GM19372 (cell line): Measurements from ENCODE around the gene MRPS25.

Experiments
- ATAC-seq: cut with Tn5 transposase; IDR thresholded peaks from one replicate; pipeline ENCODE4 v1.9.1; 2021; ENCODE audit warnings: mild to moderate bottlenecking, low read depth, moderate library complexity; ENCODE audit not compliant: unreplicated experiment

MRPS25 gene

DNA sequence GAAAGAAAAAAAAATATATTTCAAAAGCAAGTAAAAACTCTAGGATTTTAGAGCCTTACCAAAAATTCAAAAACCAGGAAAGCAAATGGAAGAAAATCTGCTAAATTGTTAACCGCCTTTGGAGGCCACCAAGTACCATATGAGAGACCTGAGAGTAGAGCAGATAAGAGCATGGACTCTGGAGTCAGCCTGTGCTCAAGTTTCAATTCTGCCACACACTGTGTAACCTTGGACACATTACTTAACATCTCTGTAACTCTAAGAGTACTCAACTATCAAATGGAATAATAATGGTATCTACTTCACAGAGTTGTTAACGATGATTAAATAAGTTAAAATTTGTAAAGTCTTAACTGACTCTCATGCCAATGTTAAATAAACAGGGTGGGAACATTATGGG lies 21.1 kb upstream of the MRPS25 start:
- ATAC-seq, result no peak

DNA sequence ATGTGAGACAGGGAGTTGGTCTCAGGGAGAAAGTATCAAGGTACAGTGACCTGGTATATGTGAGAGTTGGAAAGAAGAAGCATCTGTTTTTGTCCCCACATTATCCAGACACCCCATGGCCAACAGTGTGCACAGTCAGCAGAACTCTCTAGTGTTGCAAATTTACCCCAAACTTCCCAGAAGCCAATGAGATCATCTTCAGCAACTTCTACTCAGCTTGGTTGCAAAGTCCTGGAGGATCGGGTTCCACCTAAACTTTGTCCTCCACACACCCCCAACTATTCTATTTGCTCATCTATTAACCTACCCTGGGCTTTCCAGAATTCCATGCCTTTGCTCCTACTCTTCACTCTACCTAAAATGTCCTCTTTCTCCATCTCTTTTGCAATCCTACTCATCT lies 18.1 kb upstream of the MRPS25 start:
- ATAC-seq, result no peak

DNA sequence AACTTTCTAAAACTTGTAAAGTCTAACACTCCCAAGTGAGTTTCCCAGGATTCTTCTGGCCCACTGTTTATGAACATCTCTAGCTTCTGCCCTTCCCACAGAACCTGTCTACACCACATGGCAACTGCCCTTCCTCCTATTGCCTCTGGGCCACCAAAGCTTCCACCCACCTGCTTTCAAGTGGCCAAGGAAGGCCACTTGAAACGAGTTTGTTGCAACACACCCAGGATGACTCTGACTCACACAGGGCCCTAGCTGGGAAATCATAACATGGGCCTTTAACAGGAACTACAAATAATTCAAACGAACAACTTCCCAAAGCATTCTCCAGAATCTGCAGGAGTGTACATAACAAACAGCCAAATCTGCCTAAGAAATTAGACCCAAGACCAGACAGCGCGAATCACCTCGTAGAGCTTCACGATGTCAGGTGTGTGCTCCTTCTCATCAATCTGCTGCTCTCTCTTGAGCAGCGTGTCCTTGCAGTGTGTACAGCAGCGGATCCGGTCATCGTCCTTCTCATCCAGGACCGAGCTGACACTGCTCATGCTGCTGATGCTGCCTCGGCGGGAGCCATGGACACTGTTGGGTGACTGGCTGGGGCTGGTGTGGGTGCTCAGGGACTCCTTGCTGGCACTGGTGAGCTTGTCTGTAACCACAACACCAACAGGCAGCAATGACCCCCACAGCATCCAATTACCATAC lies 17.0 kb upstream of the MRPS25 start:
- no peak for ATAC-seq

DNA sequence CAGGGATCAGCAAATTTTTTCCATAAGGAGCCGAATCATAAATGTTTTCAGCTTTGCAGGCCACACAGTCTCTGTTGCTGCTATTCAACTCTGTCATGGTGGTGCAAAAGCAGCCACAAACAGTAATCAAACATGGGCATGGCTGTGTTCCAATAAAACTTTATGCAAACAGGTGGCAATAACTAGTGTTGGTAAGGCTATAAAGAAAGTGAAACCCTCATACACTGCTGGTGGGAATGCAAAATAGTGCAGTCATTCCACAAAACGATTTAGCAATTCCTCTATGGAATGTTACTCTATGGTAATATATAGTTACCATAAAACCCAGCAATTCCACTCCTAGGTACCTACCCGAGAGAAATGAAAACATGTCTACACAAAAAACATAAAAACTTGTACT lies 14.0 kb upstream of the MRPS25 start:
- ATAC-seq, result no peak

DNA sequence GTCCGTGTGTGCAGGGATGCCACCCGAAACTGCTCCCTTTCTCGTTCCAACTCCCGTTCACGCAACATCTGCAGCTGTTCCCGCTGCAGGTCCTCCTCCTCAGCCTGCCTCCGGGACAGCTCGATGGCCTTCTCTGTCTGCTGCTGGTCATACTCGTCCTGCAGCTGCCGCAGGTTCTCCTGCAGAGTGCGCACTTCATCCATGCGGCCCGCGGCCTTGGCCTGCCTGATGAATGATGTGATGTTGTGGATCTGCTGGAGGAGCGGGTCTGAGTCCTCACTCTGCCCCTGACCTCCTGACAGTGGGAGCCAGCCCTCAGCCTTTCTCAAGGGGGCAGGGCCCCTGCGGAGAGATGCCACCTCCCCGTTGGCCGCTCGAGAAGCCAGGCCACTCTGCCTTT lies 9.4 kb upstream of the MRPS25 start:
- ATAC-seq, result no peak

DNA sequence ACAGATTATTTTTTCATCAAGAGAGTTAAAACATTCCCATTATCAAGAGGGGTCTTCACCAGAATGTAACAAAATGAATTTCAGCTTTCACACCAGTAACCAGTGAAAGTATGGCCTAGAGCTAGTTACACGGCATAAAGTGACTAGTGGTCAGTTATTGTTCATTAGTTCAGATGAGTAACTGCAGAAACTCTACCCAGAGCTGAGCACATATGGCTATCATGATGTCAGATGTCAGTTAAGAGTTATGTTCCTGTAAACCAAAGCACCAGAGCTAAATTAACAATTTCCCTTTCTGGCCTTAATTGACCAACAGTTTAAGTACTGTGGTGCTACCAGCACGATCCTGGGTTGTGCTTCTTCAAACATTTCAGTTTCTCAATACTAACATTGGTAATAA lies 6.6 kb upstream of the MRPS25 start:
- ATAC-seq, result no peak

DNA sequence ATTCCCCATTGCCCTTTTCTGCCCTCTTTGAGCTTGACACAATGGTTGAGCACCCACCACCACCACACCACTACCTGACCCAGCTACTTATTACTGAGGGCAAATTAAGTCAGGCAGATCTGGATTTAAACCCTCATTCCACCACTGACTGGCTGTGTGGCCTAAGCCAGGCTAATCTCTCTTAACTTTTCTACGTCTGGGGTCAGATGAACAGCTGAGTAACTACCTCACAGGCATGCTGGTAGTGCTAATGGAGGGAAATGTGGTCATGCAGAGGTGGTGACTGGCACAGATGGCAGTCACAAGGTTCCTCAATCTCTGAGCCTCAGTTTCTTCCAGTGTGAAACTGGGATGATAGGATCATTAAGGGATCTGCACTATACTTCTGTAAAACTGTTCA lies 4.3 kb upstream of the MRPS25 start:
- no peak for ATAC-seq

DNA sequence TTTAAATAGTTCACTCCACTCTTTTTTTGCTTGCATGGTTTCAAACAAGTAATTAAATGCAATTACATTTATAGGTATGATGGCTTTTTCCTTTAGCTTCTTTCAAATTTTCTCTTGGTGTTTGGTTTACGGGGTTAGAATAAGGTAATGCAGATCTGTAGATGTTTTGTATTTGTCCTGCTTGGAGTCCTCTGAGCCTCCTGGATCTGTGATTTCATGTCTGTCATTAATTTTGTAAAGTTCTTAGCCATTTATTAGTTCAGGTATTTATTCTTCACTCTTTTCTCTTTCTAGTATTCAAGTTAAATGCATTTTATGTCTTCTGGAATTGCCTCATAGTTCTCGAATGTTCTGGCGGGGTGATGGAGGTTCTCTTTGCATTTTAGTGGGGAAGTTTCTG lies 1.4 kb upstream of the MRPS25 start:
- no peak for ATAC-seq

DNA sequence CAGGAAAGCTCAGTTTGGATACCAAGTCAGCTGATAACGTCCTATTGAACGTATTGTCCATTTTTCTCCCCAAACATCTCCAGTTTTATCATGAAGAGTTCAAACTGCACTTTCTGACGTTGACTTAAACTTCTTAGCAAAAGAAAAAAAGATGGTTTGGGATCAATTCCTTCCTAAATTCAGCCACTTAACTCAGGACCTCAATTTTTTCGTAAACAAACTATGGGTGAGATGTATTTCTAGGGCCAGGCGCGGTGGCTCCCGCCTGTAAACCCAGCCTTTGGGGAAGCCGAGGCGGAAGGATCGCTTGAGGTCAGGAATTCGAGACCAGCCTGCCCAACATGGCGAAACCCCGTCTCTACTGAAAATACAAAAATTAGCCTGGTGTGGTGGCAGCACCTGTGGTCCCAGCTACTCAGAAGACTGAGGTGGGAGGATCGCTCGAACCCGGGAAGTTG lies 464 bp upstream of the MRPS25 start:
- no peak for ATAC-seq

DNA sequence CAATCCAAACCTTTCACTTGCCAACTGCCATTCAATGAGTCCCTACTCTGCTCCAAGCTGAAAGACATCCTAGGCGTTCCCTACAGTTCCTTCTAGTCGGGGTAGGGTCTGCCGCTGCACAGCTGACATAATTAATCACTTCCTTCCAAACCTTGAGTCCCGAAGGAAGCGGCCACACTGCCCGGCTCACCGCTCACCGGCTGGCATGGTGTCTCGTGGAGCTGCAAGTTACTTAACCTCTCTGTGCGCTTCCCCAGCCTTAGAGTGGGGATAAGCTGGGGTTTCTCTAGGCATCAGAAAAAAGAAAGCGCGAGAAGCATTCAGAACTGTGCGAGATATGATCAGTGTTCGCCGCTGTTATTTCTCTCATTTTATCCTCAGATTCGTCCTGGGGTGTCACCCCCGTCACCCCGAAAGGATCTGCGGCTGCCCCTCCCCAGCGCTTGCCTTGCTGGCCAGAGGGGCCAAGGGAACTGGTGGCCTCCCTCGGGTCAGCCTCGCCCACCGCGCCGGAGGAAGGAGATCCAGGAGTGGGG lies 748 bp downstream of the MRPS25 start:
- ATAC-seq, result peak; percentile 5

DNA sequence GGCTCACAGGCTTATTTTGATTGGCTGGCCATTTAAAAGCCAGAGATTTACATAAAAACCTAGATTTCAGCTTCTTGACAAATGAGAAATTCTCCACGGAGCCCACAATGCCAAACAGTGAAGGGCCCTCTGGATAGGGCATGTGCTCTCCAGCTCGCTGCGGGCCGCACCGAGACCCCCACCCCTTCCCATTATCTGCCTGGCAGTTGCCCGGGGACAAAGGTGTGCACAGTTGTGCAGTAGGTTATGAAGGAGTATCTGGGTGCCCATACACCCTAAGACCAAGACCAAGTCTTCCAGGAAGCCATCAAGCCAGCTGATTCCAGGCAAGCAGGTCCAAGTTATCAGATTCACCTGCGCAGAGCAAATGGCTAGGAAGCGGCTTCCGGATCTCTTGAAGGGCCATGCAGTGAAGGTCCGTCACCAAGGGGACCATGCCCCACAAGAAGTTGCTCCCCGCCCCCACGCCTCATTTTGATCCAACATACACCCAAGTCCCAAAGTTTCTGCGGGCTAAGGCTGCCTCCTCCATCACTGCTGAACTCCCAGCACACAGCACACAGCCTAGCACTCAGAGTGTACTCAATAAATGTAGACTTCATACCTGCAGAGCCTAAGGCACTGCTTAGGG lies 1.3 kb downstream of the MRPS25 start:
- no peak for ATAC-seq

DNA sequence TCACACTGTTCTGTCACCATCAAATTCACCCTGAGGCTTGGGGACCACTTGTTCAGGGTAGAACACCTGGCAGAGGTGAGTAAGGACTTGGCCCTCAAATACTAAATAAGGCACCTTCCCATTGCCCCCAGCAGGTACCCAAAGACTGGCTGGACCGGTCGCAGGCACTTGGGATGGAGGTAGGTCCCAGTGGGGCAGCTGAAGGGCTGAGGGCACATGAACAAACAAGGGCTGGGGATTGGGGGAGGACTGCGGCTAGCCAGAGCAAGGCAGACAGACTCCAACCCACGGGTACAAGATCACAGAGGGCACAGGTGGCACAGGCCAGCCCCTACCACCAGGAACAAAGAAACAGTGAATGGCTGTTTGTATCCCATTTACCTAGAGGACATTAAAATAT lies 1.9 kb downstream of the MRPS25 start:
- no peak for ATAC-seq

DNA sequence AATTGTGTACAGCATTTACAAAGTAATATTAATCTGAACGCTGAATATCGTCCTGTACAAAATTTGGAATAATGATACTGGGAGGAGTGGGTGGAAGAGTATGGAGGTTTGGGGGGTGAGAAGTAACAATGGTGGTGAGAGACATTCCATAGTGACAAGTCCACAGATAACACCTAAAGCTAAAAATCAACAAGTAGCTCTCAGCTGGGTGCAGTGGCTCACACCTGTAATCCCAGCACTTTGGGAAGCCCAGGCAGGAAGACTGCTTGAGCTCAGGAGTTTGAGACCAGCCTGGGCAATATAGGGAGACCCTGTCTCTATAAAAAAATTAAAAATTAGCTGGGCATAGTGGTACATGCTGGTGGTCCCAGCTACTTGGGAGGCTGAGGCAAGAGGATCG lies 5.1 kb downstream of the MRPS25 start:
- no peak for ATAC-seq

DNA sequence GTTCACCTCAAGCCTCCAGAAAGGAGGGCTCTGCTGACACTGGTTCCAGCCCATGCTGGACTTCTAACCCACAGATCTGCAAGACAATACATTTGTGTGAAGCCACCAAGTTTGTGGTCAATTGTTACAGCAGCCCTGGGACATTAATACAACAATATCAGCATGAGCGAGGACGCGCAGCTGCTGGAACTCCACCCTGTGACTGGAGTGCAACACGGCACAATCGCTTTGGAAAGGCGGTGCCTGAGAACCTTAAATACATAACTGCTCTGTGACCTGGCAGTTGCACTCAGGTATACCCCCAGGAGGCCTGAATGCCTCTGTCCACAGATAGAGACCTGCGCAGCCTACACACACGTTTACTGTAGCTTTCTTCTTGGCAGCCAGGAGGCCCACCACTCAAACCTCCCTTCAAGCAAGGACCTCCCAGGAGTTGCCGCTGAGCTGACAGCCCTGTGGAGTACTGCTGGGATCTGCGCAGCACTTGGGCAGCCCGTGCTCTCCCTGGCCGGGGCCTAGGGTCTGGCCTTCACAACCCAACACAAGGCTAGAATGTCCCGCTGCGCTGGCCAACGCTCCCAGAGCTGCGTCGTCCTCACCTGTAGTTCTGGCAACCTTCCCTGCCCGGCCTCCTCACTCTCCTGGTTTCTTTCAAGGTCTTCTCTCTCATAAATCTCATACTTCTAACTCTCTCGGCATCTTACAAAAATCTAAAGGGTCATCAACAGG lies 8.3 kb downstream of the MRPS25 start:
- no peak for ATAC-seq

DNA sequence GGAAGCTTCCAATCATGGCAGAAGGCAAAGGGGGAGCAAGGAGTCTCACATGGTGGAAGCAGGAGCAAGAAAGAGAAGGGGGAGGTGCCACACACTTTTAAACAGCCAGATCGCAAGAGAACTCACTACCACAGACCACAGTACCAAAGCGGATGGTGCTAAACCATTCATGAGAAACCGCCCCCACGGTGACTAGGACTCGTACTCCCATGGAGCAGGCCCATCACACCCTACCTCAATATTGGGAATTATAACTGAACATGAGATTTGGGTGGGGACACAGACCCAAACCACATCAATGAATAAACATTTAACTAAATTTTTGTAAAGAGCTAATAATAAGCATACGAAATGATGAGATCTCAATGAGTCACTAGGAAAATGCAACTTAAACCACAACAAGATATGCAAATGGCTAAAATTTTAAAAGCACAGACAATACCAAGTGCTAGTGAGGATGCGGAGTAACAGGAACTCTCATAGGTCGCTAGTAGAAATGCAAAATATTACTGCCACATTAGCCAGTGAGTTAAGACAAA lies 10.0 kb downstream of the MRPS25 start:
- no peak for ATAC-seq

DNA sequence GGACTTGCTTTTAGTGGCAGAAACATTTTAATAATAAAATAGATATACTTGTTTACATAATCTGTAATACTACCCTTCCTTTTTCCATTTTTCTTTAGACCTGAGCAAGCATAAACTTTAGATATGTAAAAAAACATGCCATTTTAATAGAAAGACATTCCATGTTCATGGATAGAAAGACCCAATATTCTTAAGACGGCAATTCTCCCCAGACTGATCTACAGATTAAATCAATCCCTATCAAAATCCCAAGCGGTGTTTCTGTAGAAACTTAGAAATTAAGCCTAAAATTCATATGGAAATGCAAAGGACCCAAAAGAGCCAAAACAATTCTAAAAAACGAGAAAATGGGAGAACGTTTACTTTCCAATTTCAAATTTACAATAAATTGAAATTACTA lies 11.6 kb downstream of the MRPS25 start:
- ATAC-seq, result no peak

DNA sequence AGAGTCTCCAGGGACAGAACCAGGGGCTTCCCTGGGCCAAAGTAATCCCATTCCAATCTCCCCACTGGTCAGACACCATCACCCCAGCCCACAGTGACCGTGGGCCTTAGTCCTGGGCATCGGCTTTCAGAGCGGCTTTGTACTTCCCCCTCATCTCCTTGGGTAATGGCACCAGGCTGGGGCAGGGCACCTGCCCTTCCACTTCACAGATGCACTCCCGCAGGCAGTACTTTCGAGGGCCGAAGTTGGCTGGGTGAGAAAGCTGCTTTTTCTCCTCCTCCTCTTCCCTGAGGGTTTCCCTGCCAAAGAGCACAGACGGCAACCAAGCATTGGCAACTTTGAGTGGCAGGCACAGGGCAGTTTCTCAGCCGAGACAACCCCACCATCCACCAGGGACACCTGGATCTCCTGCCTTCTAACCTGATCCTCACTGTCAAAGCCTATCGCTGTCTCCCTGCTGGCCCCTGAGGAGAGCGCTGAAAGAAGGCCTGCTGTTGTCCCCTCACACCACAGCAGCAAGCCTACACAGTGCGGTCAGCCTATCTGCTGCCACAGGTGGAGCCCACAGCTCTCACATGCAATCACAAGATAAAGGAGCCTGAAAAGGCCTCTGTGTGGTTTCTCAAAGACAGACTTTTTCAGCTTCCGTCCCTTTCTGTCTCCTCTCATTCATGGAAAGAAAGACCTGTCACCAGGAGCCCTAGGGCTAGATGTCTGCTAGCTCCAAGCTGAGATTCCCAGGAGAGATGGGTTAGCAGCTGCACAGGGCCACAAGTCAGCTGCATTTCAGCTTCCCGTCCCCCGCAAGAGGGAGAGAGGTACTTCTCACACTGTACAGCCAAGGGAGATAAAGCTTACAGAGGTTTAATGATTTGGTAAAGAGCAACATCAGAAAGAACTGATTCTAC lies 12.5 kb downstream of the MRPS25 start:
- no peak for ATAC-seq

DNA sequence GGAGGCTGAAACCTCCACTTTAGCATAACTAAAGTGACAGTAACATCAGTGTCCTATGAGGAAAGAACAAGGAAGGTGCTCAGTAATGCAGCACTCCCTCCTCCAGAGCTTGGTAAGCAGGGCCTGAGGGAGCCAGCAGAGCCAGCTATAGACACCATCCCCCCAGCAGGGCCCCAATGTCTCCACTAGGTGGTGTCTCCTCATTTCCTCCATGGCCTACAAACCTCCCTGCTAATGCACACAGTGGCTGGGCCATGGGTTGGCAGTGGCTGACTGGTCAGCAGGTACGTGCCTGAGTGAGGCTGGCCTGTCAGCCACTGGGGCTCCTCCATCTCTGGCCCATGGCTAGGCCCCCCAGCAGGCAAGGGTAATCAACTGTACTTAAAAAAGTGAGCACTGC lies 13.6 kb downstream of the MRPS25 start:
- peak; percentile 50 for ATAC-seq

DNA sequence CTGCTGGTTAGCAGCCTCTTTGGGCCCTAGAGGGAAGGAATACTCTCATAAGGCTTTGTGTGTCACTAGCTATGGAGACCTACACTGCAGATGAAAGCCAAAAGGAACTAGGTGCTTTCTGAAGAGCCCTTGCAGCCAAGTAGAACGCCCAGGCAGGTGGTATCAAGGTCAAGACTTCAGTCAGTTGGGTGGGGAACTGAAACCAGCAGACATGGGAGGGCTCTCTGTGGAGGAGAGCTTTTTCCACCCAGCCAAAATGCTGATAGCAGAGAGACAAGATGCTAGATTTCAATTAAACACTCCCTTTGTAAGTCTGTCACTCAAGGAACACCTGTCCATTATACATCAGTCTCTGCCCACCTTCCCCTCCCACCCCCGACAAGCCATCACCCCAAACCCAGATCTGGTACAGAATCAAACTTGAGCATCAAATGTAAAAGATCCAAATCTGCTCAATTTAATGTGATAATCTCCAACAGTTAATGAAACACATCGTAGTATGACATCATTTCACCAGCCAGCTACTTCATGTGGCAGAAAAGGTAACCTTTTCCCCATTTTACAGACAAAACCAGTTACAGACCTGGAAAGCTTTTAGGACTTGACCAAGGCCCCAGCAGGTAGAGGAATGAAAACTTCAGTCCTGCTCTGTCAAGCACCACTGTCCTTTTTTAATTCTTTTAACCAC lies 14.6 kb downstream of the MRPS25 start:
- peak; percentile 87 for ATAC-seq

DNA sequence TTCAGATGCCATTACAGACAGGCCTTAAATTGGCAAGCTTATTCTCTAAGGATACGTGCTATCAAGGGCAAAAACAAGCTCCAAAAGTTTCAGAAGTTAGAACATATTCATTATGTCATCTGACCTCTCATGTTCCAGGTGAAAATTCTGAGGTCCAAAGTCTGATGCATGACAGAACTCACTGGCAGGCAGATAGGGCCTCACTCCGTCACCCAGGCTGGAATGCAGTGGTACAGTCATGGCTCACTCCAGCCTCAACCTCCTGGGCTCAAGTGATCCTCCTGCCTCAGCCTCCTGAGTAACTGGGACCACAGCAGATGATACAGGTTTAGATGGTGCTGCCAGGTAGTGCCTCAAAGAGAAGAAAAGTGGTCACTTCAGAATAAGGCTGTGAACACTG lies 15.5 kb downstream of the MRPS25 start:
- ATAC-seq, result no peak
